ENCODE results near the gene FAT1.

FAT1 gene

DNA sequence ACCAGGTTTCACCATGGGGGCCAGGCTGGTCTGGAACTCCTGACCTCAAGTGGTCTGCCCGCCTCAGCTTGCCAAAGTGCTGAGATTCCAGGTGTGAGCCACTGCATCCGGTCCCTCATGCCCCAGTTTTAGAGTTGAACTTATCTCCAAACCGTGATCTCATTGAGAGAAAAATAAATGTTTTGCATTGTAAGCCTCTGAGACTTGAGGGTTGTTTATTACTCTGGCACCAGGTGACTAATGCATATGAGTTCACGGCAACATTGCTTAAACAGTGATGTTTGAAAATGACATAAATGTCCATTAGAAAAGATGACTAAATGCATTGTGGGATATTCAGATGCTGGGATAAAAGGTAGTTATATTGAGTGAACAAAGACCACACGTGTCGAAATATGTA, 22.9 kb upstream of the FAT1 start:
- TF ChIP-seq, protein P1, sequence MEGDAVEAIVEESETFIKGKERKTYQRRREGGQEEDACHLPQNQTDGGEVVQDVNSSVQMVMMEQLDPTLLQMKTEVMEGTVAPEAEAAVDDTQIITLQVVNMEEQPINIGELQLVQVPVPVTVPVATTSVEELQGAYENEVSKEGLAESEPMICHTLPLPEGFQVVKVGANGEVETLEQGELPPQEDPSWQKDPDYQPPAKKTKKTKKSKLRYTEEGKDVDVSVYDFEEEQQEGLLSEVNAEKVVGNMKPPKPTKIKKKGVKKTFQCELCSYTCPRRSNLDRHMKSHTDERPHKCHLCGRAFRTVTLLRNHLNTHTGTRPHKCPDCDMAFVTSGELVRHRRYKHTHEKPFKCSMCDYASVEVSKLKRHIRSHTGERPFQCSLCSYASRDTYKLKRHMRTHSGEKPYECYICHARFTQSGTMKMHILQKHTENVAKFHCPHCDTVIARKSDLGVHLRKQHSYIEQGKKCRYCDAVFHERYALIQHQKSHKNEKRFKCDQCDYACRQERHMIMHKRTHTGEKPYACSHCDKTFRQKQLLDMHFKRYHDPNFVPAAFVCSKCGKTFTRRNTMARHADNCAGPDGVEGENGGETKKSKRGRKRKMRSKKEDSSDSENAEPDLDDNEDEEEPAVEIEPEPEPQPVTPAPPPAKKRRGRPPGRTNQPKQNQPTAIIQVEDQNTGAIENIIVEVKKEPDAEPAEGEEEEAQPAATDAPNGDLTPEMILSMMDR (IDR thresholded peaks at IDR 0.05; ENCODE audit: low read depth, low read length), result no peak
- DNase-seq (ENCODE audit: extremely low read depth, low read depth), result no peak

DNA sequence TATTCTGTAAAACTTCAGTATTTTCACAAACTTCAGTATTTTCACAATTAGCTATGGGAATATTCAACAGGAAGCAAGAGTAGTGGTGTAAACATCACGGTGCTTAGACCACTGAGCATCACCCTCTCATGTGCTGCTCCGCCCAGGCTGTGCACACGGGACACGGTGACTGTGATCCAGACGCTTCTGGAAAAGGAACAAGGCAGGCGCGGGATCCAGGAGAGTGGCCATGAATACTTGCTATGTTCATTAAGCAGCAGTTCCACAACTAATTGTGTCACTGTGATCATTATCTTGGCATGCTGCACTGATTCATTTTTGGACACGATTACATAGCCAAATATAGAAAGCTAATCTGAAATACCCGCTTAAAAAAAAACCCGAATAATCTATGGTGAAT, 19.6 kb upstream of the FAT1 start:
- DNase-seq (ENCODE audit: extremely low read depth, low read depth), result no peak
- TF ChIP-seq, protein P1 (IDR thresholded peaks at IDR 0.05; ENCODE audit: low read depth, low read length), result no peak

DNA sequence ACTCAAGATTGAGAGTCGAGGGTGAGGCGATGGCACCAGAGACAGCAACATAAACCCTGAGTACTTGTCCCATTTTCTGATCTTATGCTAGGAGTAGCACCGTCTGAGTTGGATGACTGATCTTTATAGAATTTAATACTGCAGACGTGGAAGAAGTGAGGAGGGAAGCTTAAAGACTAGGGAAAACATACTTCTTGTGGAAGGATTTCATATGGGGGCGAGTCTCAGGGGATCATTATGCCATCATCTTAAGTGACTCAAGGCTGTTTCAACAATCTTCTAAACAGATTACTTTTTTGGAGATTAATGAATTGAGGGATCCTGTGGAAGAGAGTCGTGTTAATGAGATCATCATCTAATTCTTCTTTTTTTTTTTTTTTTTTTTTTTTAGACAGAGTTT, 17.2 kb upstream of the FAT1 start:
- no peak for DNase-seq (ENCODE audit: extremely low read depth, low read depth)
- TF ChIP-seq, protein P1 (IDR thresholded peaks at IDR 0.05; ENCODE audit: low read depth, low read length), result no peak

DNA sequence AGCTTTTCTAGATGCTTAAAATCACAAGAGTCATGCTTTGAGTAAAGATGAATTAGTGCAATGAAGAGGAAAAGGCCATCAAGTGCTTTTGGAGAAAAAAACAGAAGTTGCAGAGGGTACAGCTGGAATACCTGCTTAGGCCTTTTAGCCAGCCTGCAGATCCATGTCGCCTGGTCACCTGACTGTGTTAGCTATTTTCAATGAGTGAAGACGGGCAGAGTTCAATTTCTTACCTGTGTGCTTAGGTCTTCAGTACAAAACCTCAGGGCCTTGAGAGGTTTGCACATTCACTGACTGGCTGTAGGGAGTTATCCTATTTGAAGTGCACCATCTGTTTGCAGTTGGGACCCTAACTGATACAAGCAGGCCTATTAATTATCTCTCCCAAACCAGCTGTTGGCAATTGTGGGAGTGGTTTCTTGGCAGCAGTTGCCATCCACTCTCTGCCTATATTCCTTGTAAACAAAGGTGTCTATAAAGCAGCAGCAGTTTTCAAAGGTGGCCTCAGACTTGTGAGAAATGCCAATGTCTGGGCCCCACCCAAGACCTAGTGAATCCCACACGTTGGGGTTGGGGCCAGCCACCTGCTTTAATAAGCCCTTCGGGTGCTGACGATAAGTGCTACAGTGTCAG, 16.3 kb upstream of the FAT1 start:
- TF ChIP-seq, protein P1 (IDR thresholded peaks at IDR 0.05; ENCODE audit: low read depth, low read length), result no peak
- DNase-seq (ENCODE audit: extremely low read depth, low read depth), result no peak

DNA sequence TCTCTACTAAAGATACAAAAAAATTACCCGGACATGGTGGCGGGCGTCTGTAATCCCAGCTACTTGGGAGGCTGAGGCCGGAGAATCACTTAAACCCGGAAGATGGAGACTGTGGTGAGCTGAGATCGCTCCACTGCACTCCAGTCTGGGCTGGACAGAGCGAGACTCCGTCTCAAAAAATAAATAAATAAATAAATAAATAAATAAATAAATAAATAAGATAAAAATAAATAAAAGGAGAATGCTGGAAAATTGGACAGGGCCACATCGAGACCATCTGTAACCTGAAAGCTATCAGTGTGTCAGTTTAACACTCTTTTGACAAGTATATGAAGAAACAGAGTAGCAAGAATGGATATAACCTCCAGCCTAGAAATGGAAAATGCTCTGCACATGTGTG, 15.7 kb upstream of the FAT1 start:
- TF ChIP-seq, protein P1 (IDR thresholded peaks at IDR 0.05; ENCODE audit: low read depth, low read length), result no peak

DNA sequence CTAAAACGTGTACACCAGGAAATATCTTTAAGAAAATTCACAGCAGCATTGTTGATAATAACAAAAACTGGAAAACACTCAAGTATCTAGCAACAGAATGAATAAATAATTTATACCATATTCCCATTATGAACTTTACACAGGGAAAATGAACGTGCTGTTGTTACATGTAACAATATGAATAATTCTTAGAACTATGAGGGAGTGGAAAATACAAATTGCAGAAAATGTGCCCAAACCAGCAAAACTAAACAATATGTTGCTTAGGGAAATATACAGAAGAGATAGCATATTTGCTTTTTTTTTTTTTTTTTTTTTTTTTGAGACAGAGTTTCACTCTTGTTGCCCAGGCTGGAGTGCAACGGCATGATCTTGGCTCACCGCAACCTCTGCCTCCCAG, 14.8 kb upstream of the FAT1 start:
- TF ChIP-seq, protein P1 (IDR thresholded peaks at IDR 0.05; ENCODE audit: low read depth, low read length), result no peak
- DNase-seq (ENCODE audit: extremely low read depth, low read depth), result no peak

More for the DNA sequence above, 15.7 kb upstream of the FAT1 start:
- DNase-seq (ENCODE audit: extremely low read depth, low read depth), result no peak

DNA sequence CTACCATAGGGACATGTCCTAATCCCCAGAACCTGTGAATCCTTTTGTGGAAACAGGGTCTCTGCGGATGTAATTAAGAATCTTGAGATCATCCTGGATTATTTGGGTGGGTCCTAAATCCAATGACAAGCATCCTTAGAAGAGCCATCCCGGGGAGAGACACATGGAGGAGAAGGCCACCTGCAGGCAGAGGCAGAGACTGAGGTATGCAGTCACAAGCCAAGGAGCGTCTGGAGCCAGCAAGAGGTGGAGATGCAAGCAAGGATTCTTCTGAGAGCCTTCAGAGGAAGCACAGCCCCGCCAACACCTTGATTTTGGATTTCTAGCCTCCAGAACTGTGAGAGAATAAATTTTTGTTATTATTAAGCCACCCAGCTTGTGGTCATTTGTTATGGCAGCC, 13.8 kb upstream of the FAT1 start:
- no peak for DNase-seq (ENCODE audit: extremely low read depth, low read depth)
- TF ChIP-seq, protein P1 (IDR thresholded peaks at IDR 0.05; ENCODE audit: low read depth, low read length), result no peak
